K562 (cell line): Measurements from ENCODE around the gene MSH3. TPM values are rescaled to one million over a fixed set of nuclear protein-coding genes. Genes with fewer than 3 reads are reported as not detected.

ENCODE experiments used
- ATAC-seq: fragments of 200-7000 bp; cut with Tn5 transposase; 3 replicates; pipeline ENCODE4 v1.9.1; 2020; ENCODE audit warnings: moderate library complexity
- BruUV-seq: library from RNA; stranded (reverse); fragments of 400-500 nt; replicated peaks from 2 replicates; lab custom pipeline; 2021; lab: Mats Ljungman, UMichigan
- CTCF ChIA-PET: fragments of 300-600 bp; formaldehyde crosslinking; extraction: SDS; loops from one replicate; lab custom pipeline; 2021; ENCODE audit warnings: low intra/inter-chr PET ratio; lab: Yijun Ruan, JAX
- POLR2A ChIA-PET: fragments of 300-600, 350-650 bp; sonication (Branson Sonifier 250); formaldehyde crosslinking; extraction: SDS; loops from one replicate; lab custom pipeline; 2021; ENCODE audit warnings: antibody characterized with exemption, inconsistent platforms; lab: Yijun Ruan, JAX
- DNase-seq, 4 experiments: peaks; one replicate each; pipeline versions ENCODE4 v3.0.0 to v3.0.0-alpha.2; 2011 to 2018; ENCODE audit warnings: low spot score in 3 of 4, mixed read lengths in 3 of 4; ENCODE audit errors: extremely low read depth in 1 of 4
- FAIRE-seq: peaks from 2 replicates; lab custom pipeline; 2011; peaks lifted over from hg19 to GRCh38; lab: Jason Lieb, UNC
- H2AFZ ChIP-seq: 2 replicates; pipeline ENCODE4 v1.6.0; 2011; ENCODE audit warnings: low read depth, low read length, control low read depth, inconsistent platforms
- H3K27ac ChIP-seq: fragments of 200-600 bp; 3 replicates; pipeline ENCODE4 v1.8.0; 2011; ENCODE audit warnings: low read depth, mild to moderate bottlenecking, control low read depth, inconsistent platforms, low read length, moderate library complexity, mixed read lengths; ENCODE audit errors: extremely low read depth
- H3K27me3 ChIP-seq, 2 experiments: fragments of 300-600 bp in 1 of 2; 2 replicates in 1 of 2; 3 replicates in 1 of 2; pipeline versions ENCODE4 v1.6.0 to v1.8.0; 2011; ENCODE audit warnings: inconsistent platforms in 2 of 2, low read length in 2 of 2, mild to moderate bottlenecking in 1 of 2, mixed read lengths in 1 of 2, moderate library complexity in 1 of 2; ENCODE audit not compliant: control insufficient read depth in 2 of 2, insufficient read depth in 2 of 2
- H3K36me3 ChIP-seq: fragments of 300-600 bp; 3 replicates; pipeline ENCODE4 v1.8.0; 2011; ENCODE audit warnings: mild to moderate bottlenecking, low read length, inconsistent platforms; ENCODE audit not compliant: control insufficient read depth, insufficient read depth
- H3K4me1 ChIP-seq, 2 experiments: fragments of 200-600 bp in 1 of 2; replicated peaks in 1 of 2; 2 replicates in 1 of 2; 3 replicates in 1 of 2; pipeline versions ENCODE4 v1.5.1 to v1.8.0; 2011; ENCODE audit warnings: inconsistent platforms in 2 of 2, low read length in 2 of 2, mild to moderate bottlenecking in 1 of 2, mixed read lengths in 1 of 2, moderate library complexity in 1 of 2; ENCODE audit not compliant: control insufficient read depth in 2 of 2, insufficient read depth in 2 of 2
- H3K4me2 ChIP-seq: 2 replicates; pipeline ENCODE4 v1.6.1; 2011; ENCODE audit warnings: low read length, control low read depth, inconsistent platforms, mixed read lengths; ENCODE audit not compliant: insufficient read depth
- H3K4me3 ChIP-seq: fragments of 200-600 bp; sonication (generic), shearing (Covaris generic); 2 replicates; pipeline ENCODE4 v1.5.1; 2016; ENCODE audit warnings: control low read depth, inconsistent platforms
- H3K79me2 ChIP-seq: fragments of 200-600 bp; 3 replicates; pipeline ENCODE4 v1.8.0; 2011; ENCODE audit warnings: low read length, inconsistent platforms; ENCODE audit not compliant: control insufficient read depth, insufficient read depth
- H3K9ac ChIP-seq, 2 experiments: 2 replicates each; pipeline versions ENCODE4 v1.6.0 to v1.6.1; 2011; ENCODE audit warnings: low read depth in 2 of 2, low read length in 2 of 2, control low read depth in 1 of 2, inconsistent platforms in 1 of 2, mild to moderate bottlenecking in 1 of 2, mixed read lengths in 1 of 2; ENCODE audit not compliant: insufficient read depth in 1 of 2
- H3K9me1 ChIP-seq: one replicate; pipeline ENCODE4 v1.6.0; 2011; ENCODE audit warnings: inconsistent platforms, mild to moderate bottlenecking, low read length, moderate library complexity; ENCODE audit not compliant: control insufficient read depth, insufficient read depth
- H3K9me3 ChIP-seq: replicated peaks from 2 replicates; pipeline ENCODE4 v1.5.1; 2011; ENCODE audit warnings: low read depth, low read length, inconsistent platforms; ENCODE audit not compliant: control insufficient read depth, insufficient read depth
- H4K20me1 ChIP-seq: replicated peaks from 2 replicates; pipeline ENCODE4 v1.6.1; 2011; ENCODE audit warnings: low read length, inconsistent platforms, mixed read lengths; ENCODE audit not compliant: control insufficient read depth, insufficient read depth
- NCOR1 ChIP-seq: fragments of 450-650 bp; IDR thresholded peaks from 2 replicates; pipeline ENCODE4 v1.6.1; 2016; ENCODE audit warnings: mild to moderate bottlenecking, moderate library complexity
- NR2C2 ChIP-seq, 2 experiments: fragments of 200-800 bp in 1 of 2; sonication (Bioruptor generic) in 1 of 2; sonication (generic) in 1 of 2; formaldehyde crosslinking in 1 of 2; IDR thresholded peaks; 2 replicates each; pipeline versions ENCODE4 v1.6.1 to v1.8.0; 2016 to 2022; ENCODE audit warnings: mild to moderate bottlenecking in 1 of 2, missing compliant biosample characterization in 1 of 2, missing genetic modification characterization in 1 of 2, missing genetic modification reagents in 1 of 2
- PHB2 ChIP-seq: fragments of 450-650 bp; IDR thresholded peaks from 2 replicates; pipeline ENCODE4 v1.6.1; 2017; ENCODE audit warnings: low read depth
- POLR3G ChIP-seq: IDR thresholded peaks from 2 replicates; pipeline ENCODE4 v1.6.1; 2011; ENCODE audit not compliant: insufficient read length, insufficient replicate concordance; ENCODE audit errors: extremely low read depth
- SMARCB1 ChIP-seq: IDR thresholded peaks from 2 replicates; pipeline ENCODE4 v1.6.1; 2011; ENCODE audit warnings: improper control_type of control experiment, low read depth; ENCODE audit not compliant: insufficient read length
- SNRNP70 ChIP-seq: fragments of 200-400 bp; formaldehyde crosslinking; optimal IDR thresholded peaks from 2 replicates; pipeline ENCODE3; 2017; ENCODE audit warnings: low read depth, low read length
- TAL1 ChIP-seq: fragments of 450-650 bp; IDR thresholded peaks from 2 replicates; pipeline ENCODE4 v1.6.1; 2016; ENCODE audit warnings: mild to moderate bottlenecking
- TRIM28 ChIP-seq: fragments of 450-650 bp; IDR thresholded peaks from 2 replicates; pipeline ENCODE4 v1.6.1; 2017
- YBX1 ChIP-seq: fragments of 450-650 bp; IDR thresholded peaks from 2 replicates; pipeline ENCODE4 v1.7.1; 2016; ENCODE audit warnings: mild to moderate bottlenecking
- ZNF280A ChIP-seq: fragments of 450-650 bp; IDR thresholded peaks from 2 replicates; pipeline ENCODE4 v1.6.1; 2018; ENCODE audit warnings: mild to moderate bottlenecking, low read depth; ENCODE audit not compliant: partially characterized antibody
- WGBS: fragments of 100-300 bp; shearing (Covaris generic); methylation state at CpG from one replicate; pipeline ENCODE4 v1.1.6; 2016; ENCODE audit warnings: low coverage, mixed read lengths; ENCODE audit not compliant: insufficient coverage; ENCODE audit errors: missing lambda C conversion rate; 5-methylcytosine and 5-hydroxymethylcytosine counted together
- in situ Hi-C: fragments of 300-500 bp; cut with MboI; formaldehyde crosslinking; loops from 4 replicates; pipeline ENCODE4 v1.15.0; 2018; ENCODE audit warnings: inconsistent platforms, mixed read lengths
- intact Hi-C: fragments of 100-400 bp; cut with micrococcal nuclease; formaldehyde crosslinking; loops from 2 replicates; pipeline ENCODE4 v1.14.2; 2022
- polyA plus RNA-seq, 8 experiments: library from polyadenylated mRNA; depleted of rRNA in 4 of 8; stranded (reverse) in 5 of 8; unstranded in 3 of 8; fragments of >200 nt; fragmentation: Nextera tagmentation in 2 of 8; fragmentation: Illumina TruSeq in 1 of 8; extraction: Ambion mirVana in 2 of 8; extraction: Trizol in 1 of 8; gene quantifications; 2 replicates each; pipeline versions ENCODE4 v1.2.1 to v1.2.3, GENCODE V29; 2011 to 2014; ENCODE audit warnings: inconsistent platforms in 1 of 8, missing spikeins in 1 of 8
- total RNA-seq, 7 experiments: library from RNA; depleted of rRNA in 6 of 7; stranded (reverse); fragments of >200 nt in 6 of 7; fragmentation: Illumina TruSeq in 2 of 7; extraction: Trizol in 2 of 7; gene quantifications; 2 replicates each; pipeline versions ENCODE4 v1.2.1 to v1.2.3, GENCODE V29; 2011 to 2021; ENCODE audit warnings: low replicate concordance in 1 of 7
- TF ChIP-seq, protein P1 (sequence below): sonication (generic); formaldehyde crosslinking; IDR thresholded peaks from 2 replicates; pipeline ENCODE4 v1.8.1; 2022; ENCODE audit warnings: missing genetic modification reagents

The MSH3 gene
- total and polyA plus RNA-seq, 9 of the 15 experiments (the other 6 are each of a cell fraction or from before 2014, with no cell fraction given), result 3.9 to 17.2 (median 13.2) TPM

GRCh38 chr5:80703291-80703690, 48.8 kb downstream of the MSH3 start:
- Histone ChIP-seq H3K9me1 (no peaks in the 10 kb centered on the region), H4K20me1 (no peaks in the 10 kb centered on the region), H3K4me3 (no peak overlapping the region), H3K27ac (no peak overlapping the region), H3K9me3 (no peaks in the 10 kb centered on the region), H3K27me3 (no peaks in the 10 kb centered on the region), H2AFZ (no peak overlapping the region), H3K4me1 (peaks cover 0 to 7% of the 10 kb centered on the region in 2 experiments; a peak in 2 of 5 replicates), H3K36me3 (peaks cover 10% of the 10 kb centered on the region), H3K9ac (no peak overlapping the region), H3K4me2 (no peak overlapping the region), H3K79me2 (no peaks in the 10 kb centered on the region)
- BruUV-seq, result no TSS peak
- in situ Hi-C loops, result no loop called here
- no peak for FAIRE-seq
- CTCF ChIA-PET, result no interaction called here
- intact Hi-C loops, result no loop called here
- no peak for ATAC-seq
- POLR2A ChIA-PET, result no interaction called here
- no peak for TF ChIP-seq SMARCB1
- TF ChIP-seq YBX1, result no peak
- TF ChIP-seq ZNF280A, result no peak
- TF ChIP-seq PHB2, result no peak
- TF ChIP-seq SNRNP70, result no peak
- DNase-seq, result no peak

GRCh38 chr5:80703747-80704146, 49.3 kb downstream of the MSH3 start:
- Histone ChIP-seq H3K27me3 (no peaks in the 10 kb centered on the region), H3K9me3 (no peaks in the 10 kb centered on the region), H3K27ac (no peak overlapping the region), H3K9me1 (no peaks in the 10 kb centered on the region), H3K9ac (no peak overlapping the region)
- ChIA-PET CTCF (no interaction called here), POLR2A (no interaction called here)
- FAIRE-seq, result no peak
- no TSS peak for BruUV-seq
- ATAC-seq, result no peak
- TF ChIP-seq, protein P1, sequence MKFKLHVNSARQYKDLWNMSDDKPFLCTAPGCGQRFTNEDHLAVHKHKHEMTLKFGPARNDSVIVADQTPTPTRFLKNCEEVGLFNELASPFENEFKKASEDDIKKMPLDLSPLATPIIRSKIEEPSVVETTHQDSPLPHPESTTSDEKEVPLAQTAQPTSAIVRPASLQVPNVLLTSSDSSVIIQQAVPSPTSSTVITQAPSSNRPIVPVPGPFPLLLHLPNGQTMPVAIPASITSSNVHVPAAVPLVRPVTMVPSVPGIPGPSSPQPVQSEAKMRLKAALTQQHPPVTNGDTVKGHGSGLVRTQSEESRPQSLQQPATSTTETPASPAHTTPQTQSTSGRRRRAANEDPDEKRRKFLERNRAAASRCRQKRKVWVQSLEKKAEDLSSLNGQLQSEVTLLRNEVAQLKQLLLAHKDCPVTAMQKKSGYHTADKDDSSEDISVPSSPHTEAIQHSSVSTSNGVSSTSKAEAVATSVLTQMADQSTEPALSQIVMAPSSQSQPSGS (CRISPR knock-in tag), result no peak
- TF ChIP-seq TRIM28 (no peak), TAL1 (no peak), POLR3G (no peak), NR2C2 (CRISPR knock-in tag; IDR thresholded peaks at IDR 0.05) (no peak), NR2C2 (tag; IDR thresholded peaks at IDR 0.05) (no peak), NCOR1 (no peak)
- TF ChIP-seq, all 486 proteins: peak for 0
- DNase-seq, result no peak
- Histone ChIP-seq H3K4me3 (no peak overlapping the region), H3K4me1 (peaks cover 0 to 7% of the 10 kb centered on the region in 2 experiments; a peak in 2 of 5 replicates), H4K20me1 (no peaks in the 10 kb centered on the region), H3K4me2 (no peak overlapping the region), H3K79me2 (no peaks in the 10 kb centered on the region), H3K36me3 (peaks cover 10% of the 10 kb centered on the region), H2AFZ (no peak overlapping the region)
- intact Hi-C loops, result no loop called here
- in situ Hi-C loops, result no loop called here
- WGBS, result 80% methylated on average over 5 of the region's 5 CpGs
